IMR-90 (cell line): Measurements from ENCODE around the gene DIP2C. TPM values are rescaled to one million over a fixed set of nuclear protein-coding genes. Genes with fewer than 3 reads are reported as not detected.

ENCODE experiments used
- ATAC-seq: fragments of 200-7000 bp; cut with Tn5 transposase; 2 replicates; pipeline ENCODE4 v1.9.1; 2020; ENCODE audit warnings: low read depth, mild to moderate bottlenecking, moderate library complexity
- BruUV-seq: library from RNA; stranded (reverse); fragments of 400-500 nt; replicated peaks from 2 replicates; lab custom pipeline; 2021; lab: Mats Ljungman, UMichigan
- CTCF ChIA-PET: fragments of 300-600 bp; formaldehyde crosslinking; extraction: SDS; loops from one replicate; lab custom pipeline; 2021; ENCODE audit warnings: antibody characterized with exemption; lab: Yijun Ruan, JAX
- POLR2A ChIA-PET: fragments of 300-600 bp; sonication (Branson Sonifier 250); formaldehyde crosslinking; loops from one replicate; lab custom pipeline; 2022; ENCODE audit warnings: antibody characterized with exemption; ENCODE audit not compliant: unreplicated experiment; lab: Charles Lee
- DNase-seq: peaks from one replicate; pipeline ENCODE4 v3.0.0; 2013
- H2AFZ ChIP-seq: replicated peaks from 2 replicates; pipeline ENCODE3; 2013; ENCODE audit warnings: low read length, mild to moderate bottlenecking; ENCODE audit not compliant: poor library complexity
- H2AK5ac ChIP-seq: 2 replicates; pipeline ENCODE4 v1.6.1; 2013; ENCODE audit warnings: low read depth, low read length, inconsistent platforms
- H2AK9ac ChIP-seq: replicated peaks from 2 replicates; pipeline ENCODE3; 2013; ENCODE audit warnings: mild to moderate bottlenecking, low read depth, low read length, moderate library complexity; ENCODE audit not compliant: poor library complexity
- H2BK120ac ChIP-seq: 2 replicates; pipeline ENCODE4 v1.6.1; 2013; ENCODE audit warnings: low read depth, low read length, inconsistent platforms
- H2BK15ac ChIP-seq: 3 replicates; pipeline ENCODE4 v1.6.1; 2013; ENCODE audit warnings: low read depth, low read length, inconsistent platforms
- H2BK20ac ChIP-seq: 2 replicates; pipeline ENCODE4 v1.6.1; 2013; ENCODE audit warnings: low read depth, mild to moderate bottlenecking, inconsistent platforms, low read length, moderate library complexity
- H2BK5ac ChIP-seq: 2 replicates; pipeline ENCODE4 v1.6.1; 2013; ENCODE audit warnings: mild to moderate bottlenecking, low read depth, low read length, inconsistent platforms; ENCODE audit not compliant: poor library complexity, severe bottlenecking
- H3K14ac ChIP-seq: replicated peaks from 2 replicates; pipeline ENCODE4 v1.6.1; 2013; ENCODE audit warnings: low read depth, low read length, inconsistent platforms
- H3K18ac ChIP-seq: 2 replicates; pipeline ENCODE4 v1.6.1; 2013; ENCODE audit warnings: low read depth, low read length, control low read depth
- H3K23ac ChIP-seq: 2 replicates; pipeline ENCODE4 v1.6.1; 2013; ENCODE audit warnings: low read depth, low read length, inconsistent platforms
- H3K27ac ChIP-seq: 2 replicates; pipeline ENCODE4 v1.5.1; 2013; ENCODE audit warnings: mild to moderate bottlenecking, control low read depth, low read length; ENCODE audit not compliant: insufficient read depth
- H3K27me3 ChIP-seq: 2 replicates; pipeline ENCODE4 v1.6.1; 2013; ENCODE audit warnings: low read length; ENCODE audit not compliant: control insufficient read depth, insufficient read depth
- H3K36me3 ChIP-seq: 2 replicates; pipeline ENCODE4 v1.6.1; 2013; ENCODE audit warnings: low read length, mixed read lengths; ENCODE audit not compliant: control insufficient read depth, insufficient read depth
- H3K4ac ChIP-seq: 2 replicates; pipeline ENCODE4 v1.6.1; 2013; ENCODE audit warnings: low read depth, low read length, inconsistent platforms
- H3K4me1 ChIP-seq: 2 replicates; pipeline ENCODE4 v1.6.1; 2013; ENCODE audit warnings: low read length, mixed read lengths; ENCODE audit not compliant: control insufficient read depth, insufficient read depth
- H3K4me2 ChIP-seq: 2 replicates; pipeline ENCODE4 v1.6.1; 2013; ENCODE audit warnings: low read depth, mild to moderate bottlenecking, control low read depth, low read length, moderate library complexity
- H3K4me3 ChIP-seq: 2 replicates; pipeline ENCODE4 v1.5.1; 2013; ENCODE audit warnings: low read depth, mild to moderate bottlenecking, control low read depth, low read length, moderate library complexity; ENCODE audit not compliant: insufficient read depth
- H3K56ac ChIP-seq: 2 replicates; pipeline ENCODE4 v1.6.1; 2013; ENCODE audit warnings: low read length, inconsistent platforms; ENCODE audit not compliant: insufficient read depth; ENCODE audit errors: extremely low read depth
- H3K79me1 ChIP-seq, 2 experiments: 2 replicates each; pipeline ENCODE4 v1.6.1; 2013; ENCODE audit warnings: low read length in 2 of 2, inconsistent platforms in 1 of 2, low read depth in 1 of 2
- H3K9ac ChIP-seq: 2 replicates; pipeline ENCODE4 v1.6.1; 2013; ENCODE audit warnings: low read depth, low read length, control low read depth
- H3K9me1 ChIP-seq: 2 replicates; pipeline ENCODE4 v1.6.1; 2013; ENCODE audit warnings: low read length, inconsistent platforms; ENCODE audit not compliant: insufficient read depth
- H3K9me3 ChIP-seq: 2 replicates; pipeline ENCODE4 v1.6.1; 2013; ENCODE audit warnings: low read length; ENCODE audit not compliant: control insufficient read depth, insufficient read depth
- H4K20me1 ChIP-seq: 2 replicates; pipeline ENCODE4 v1.6.1; 2013; ENCODE audit warnings: low read length, inconsistent platforms; ENCODE audit not compliant: insufficient read depth
- H4K5ac ChIP-seq: 2 replicates; pipeline ENCODE4 v1.6.1; 2013; ENCODE audit warnings: mild to moderate bottlenecking, low read depth, low read length, control low read depth
- H4K8ac ChIP-seq, 2 experiments: 2 replicates each; pipeline ENCODE4 v1.6.1; 2013; ENCODE audit warnings: low read depth in 2 of 2, low read length in 2 of 2, control low read depth in 1 of 2, inconsistent platforms in 1 of 2
- H4K91ac ChIP-seq: 2 replicates; pipeline ENCODE4 v1.6.1; 2013; ENCODE audit warnings: low read depth, low read length, inconsistent platforms; ENCODE audit not compliant: insufficient read depth
- BHLHE40 ChIP-seq: fragments of 150-350 bp; IDR thresholded peaks from 2 replicates; pipeline ENCODE4 v1.6.1; 2016; ENCODE audit warnings: mild to moderate bottlenecking, low read depth, low read length
- CHD1 ChIP-seq: IDR thresholded peaks from 2 replicates; pipeline ENCODE4 v1.6.1; 2012; ENCODE audit warnings: low read depth, low read length, improper control_type of control experiment
- FOS ChIP-seq: fragments of 150-350 bp; IDR thresholded peaks from 2 replicates; pipeline ENCODE4 v1.6.1; 2016; ENCODE audit warnings: low read depth, low read length
- WGBS, 2 experiments: methylation state at CpG; one replicate each; pipeline versions ENCODE4 v1.1.5 to v1.1.7; 2013; ENCODE audit warnings: missing lambda C conversion rate in 2 of 2; ENCODE audit not compliant: insufficient read length in 1 of 2; ENCODE audit errors: extremely low coverage in 2 of 2; 5-methylcytosine and 5-hydroxymethylcytosine counted together
- dilution Hi-C: fragments of 300-500 bp; cut with HindIII; formaldehyde crosslinking; loops from one replicate; pipeline ENCODE4 v1.14.3; 2018; ENCODE audit warnings: low sequenced_read_pairs; ENCODE audit not compliant: unreplicated experiment
- in situ Hi-C: fragments of 300-500 bp; cut with MboI; formaldehyde crosslinking; loops from 3 replicates; pipeline ENCODE4 v1.14.3; 2019; ENCODE audit warnings: low sequenced_read_pairs, inconsistent platforms, mixed read lengths
- intact Hi-C: fragments of 100-400 bp; cut with micrococcal nuclease; formaldehyde crosslinking; loops from 2 replicates; pipeline ENCODE4 v1.10.0; 2022
- polyA plus RNA-seq, 3 experiments: library from polyadenylated mRNA; depleted of rRNA; stranded (reverse); fragments of >200 nt; gene quantifications; 2 replicates each; pipeline ENCODE4 v1.2.3, GENCODE V29; 2012; ENCODE audit warnings: low replicate concordance in 1 of 3
- total RNA-seq: library from RNA; depleted of rRNA; stranded (reverse); fragments of >200 nt; gene quantifications from 2 replicates; pipeline ENCODE4 v1.2.3, GENCODE V29; 2012
- TF ChIP-seq, protein P1 (sequence below): fragments of 150-350 bp; IDR thresholded peaks from 2 replicates; pipeline ENCODE4 v1.6.1; 2017; ENCODE audit warnings: mild to moderate bottlenecking, antibody characterized with exemption, low read length, low read depth

DIP2C gene
- total and polyA plus RNA-seq, 2 of the 4 experiments (the other 2 are of a cell fraction): 8.6 to 17.3 TPM

DNA sequence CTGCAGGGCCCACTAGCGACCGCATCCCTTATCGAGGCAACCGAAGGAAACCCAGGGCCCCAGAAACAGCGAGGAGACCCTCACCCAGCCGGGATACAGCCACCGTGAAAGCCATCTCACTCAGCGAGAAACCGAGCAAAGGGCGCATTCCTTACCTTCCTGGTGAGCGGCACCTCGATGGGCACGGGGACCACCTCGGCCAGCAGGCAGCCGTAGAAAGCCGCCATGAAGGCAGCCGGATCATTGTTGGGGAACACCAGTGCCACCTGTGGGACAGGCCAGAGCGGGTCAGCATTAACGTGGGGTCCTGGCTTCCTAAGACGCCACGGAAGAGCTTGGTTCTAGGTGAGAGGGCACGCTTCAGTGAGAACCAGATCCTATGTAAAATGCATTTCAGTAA, 290.5 kb downstream of the DIP2C start:
- Histone ChIP-seq H3K56ac (no peak overlapping the region), H2BK15ac (no peak overlapping the region), H3K9me3 (no peaks in the 10 kb centered on the region), H2BK20ac (no peak overlapping the region), H2AFZ (no peak overlapping the region), H4K20me1 (no peaks in the 10 kb centered on the region; the same call in 1 of the 2 replicates), H3K27me3 (no peaks in the 10 kb centered on the region), H3K4me2 (no peak overlapping the region), H3K4me3 (no peak overlapping the region), H4K5ac (no peak overlapping the region), H2BK120ac (no peak overlapping the region), H2AK5ac (no peak overlapping the region), H2AK9ac (no peak overlapping the region), H3K36me3 (peaks cover 3% of the 10 kb centered on the region; the same call in 1 of the 2 replicates), H3K9me1 (peaks cover 10% of the 10 kb centered on the region; the same call in 1 of the 2 replicates), H3K4ac (no peak overlapping the region), H3K27ac (no peak overlapping the region), H3K9ac (no peak overlapping the region), H3K18ac (no peak overlapping the region), H4K91ac (no peak overlapping the region), H3K4me1 (no peaks in the 10 kb centered on the region), H2BK5ac (no peak overlapping the region), H3K14ac (no peak overlapping the region), H3K79me1 (peaks cover 16 to 50% of the 10 kb centered on the region in 2 experiments), H3K23ac (no peak overlapping the region), H4K8ac (no peak overlapping the region)
- DNase-seq (no peak), ATAC-seq (no peak)
- WGBS, 2 experiments: 90% methylated on average over 11 of the region's 22 CpGs; no CpG with 5 or more reads in 1 of the 2 experiments
- dilution Hi-C loops (no loop called here), intact Hi-C loops (no loop called here), in situ Hi-C loops (no loop called here)
- POLR2A ChIA-PET: no interaction called here
- no TSS peak for BruUV-seq
- CTCF ChIA-PET: no interaction called here
- TF ChIP-seq, protein P1, sequence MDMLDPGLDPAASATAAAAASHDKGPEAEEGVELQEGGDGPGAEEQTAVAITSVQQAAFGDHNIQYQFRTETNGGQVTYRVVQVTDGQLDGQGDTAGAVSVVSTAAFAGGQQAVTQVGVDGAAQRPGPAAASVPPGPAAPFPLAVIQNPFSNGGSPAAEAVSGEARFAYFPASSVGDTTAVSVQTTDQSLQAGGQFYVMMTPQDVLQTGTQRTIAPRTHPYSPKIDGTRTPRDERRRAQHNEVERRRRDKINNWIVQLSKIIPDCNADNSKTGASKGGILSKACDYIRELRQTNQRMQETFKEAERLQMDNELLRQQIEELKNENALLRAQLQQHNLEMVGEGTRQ: no peak
- no peak for TF ChIP-seq FOS
- TF ChIP-seq BHLHE40: no peak
- no peak for TF ChIP-seq CHD1
